ENCODE data around the gene STK25.

- TF ChIP-seq EP300 (IDR thresholded peaks at IDR 0.05), result no peak
- no peak for TF ChIP-seq JUNB (IDR thresholded peaks at IDR 0.05)
- no peak for TF ChIP-seq CTCF (IDR thresholded peaks at IDR 0.05)
- TF ChIP-seq RAD21 (conservative IDR thresholded peaks at IDR 0.05 in 1 of 2, IDR thresholded peaks at IDR 0.05 in 1 of 2), result no peak
- TF ChIP-seq REST (IDR thresholded peaks at IDR 0.05), result no peak
- TF ChIP-seq ATOH8 (CRISPR knock-in tag; IDR thresholded peaks at IDR 0.05; ENCODE audit: low read depth), result no peak
- no peak for TF ChIP-seq MAX (IDR thresholded peaks at IDR 0.05)
- no peak for TF ChIP-seq PHF8 (IDR thresholded peaks at IDR 0.05; ENCODE audit: borderline replicate concordance, low read depth)
- TF ChIP-seq NFE2L2 (conservative IDR thresholded peaks at IDR 0.05; ENCODE audit: low read length), result no peak
- no peak for TF ChIP-seq POLR2A (IDR thresholded peaks at IDR 0.05; ENCODE audit: low read length)
- no peak for TF ChIP-seq CBX8 (IDR thresholded peaks at IDR 0.05)
- no peak for TF ChIP-seq HMGXB4 (CRISPR knock-in tag; IDR thresholded peaks at IDR 0.05; ENCODE audit: borderline replicate concordance)
- TF ChIP-seq MYC (IDR thresholded peaks at IDR 0.05; ENCODE audit: borderline replicate concordance, low read length), result no peak
- TF ChIP-seq PBX3 (IDR thresholded peaks at IDR 0.05), result no peak
These were observed 26.7 kb downstream of the STK25 start for GRCh38 chr2:241481687-241482086.

Measured in A549 (cell line).